HG02642 (cell line): ENCODE measurements around the gene BAIAP2.
"Not testable (repeated sequence)": the region's sequence is repeated elsewhere in the genome, so short reads cannot be mapped to it uniquely, and the experiment has no call there.

Source experiments
- ATAC-seq: cut with Tn5 transposase; IDR thresholded peaks from one replicate; pipeline ENCODE4 v1.9.1; 2021; ENCODE audit warnings: mild to moderate bottlenecking; ENCODE audit not compliant: unreplicated experiment, poor library complexity

Gene BAIAP2

DNA sequence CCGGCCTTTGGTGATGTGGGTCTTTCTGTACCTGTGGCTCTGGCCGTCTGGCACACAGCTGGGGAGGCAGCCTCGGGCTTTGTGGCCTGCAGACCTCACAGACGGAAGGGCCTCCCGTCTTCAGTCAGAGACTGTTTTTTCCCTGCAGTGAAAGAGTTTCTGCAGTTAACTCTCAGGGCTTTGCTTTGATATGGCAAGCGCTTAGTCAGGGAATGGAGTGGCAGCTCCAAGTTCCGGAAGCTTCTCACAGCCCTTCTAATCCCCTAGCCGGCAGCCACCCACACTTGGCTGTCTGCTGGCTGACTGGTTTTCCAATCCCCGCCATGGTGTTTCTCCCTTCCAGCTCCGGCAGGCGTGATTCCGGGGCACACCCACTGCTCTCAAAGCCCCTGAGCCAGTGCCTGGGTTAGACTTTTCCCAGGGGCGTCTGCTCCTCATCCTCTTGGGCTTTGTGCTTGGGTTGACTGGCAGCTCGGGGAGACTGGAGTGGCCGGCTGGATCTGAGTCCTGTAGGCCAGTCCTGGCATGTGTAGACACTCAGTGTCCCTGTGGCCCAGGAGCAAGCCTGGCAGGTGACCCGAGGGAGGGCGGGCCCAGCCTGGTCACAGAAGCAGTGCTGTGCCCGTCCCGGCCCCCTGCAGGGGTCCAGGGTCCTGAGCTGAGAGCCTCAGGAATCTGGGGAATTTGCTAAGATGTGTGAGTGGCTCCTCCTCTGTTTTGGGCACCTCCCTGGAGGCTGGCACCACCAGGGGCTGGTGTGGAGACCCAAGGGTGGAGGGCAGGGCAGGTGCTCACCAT is 29.9 kb downstream of the BAIAP2 start:
- ATAC-seq = no peak

DNA sequence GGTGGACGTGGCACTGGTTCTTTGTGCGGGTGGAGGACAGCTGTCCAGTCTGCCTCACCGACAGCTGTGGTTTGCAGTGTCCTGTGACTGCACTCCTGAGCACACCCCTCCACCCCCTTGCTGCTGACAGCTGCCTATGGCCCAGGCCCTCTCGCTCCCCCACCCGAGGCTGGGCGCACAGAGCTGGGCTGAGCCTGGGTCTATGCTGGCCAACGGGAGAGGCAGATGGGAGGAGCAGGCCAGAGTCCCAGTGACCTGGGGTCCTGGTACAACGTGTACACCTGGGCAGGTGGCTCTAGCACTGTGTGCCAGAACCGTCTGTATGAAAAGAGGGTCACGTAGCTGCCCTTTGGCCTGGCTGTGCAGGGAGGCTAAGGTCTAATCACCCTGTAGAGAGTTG is 30.5 kb downstream of the BAIAP2 start:
- ATAC-seq = no peak

DNA sequence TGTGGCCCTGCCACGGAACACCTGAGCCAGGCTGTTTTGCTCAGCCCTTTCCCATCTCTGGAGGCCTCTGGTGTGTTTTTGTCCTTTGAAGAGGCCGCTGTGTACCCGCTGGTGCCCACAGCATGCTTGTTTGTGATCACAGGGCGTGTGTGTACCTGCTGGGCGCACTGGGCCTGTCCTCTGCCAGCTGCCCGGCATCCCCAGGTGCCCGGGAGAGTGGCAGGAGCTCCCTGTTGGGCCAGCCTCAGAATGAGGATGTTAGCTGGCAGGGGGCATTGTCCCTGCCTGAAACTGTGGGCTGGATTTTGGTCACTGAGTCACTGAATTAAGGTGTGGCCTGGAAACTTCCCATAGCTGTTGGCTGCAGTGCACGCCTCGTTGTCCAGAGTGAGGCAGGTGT is 31.1 kb downstream of the BAIAP2 start:
- ATAC-seq = no peak

DNA sequence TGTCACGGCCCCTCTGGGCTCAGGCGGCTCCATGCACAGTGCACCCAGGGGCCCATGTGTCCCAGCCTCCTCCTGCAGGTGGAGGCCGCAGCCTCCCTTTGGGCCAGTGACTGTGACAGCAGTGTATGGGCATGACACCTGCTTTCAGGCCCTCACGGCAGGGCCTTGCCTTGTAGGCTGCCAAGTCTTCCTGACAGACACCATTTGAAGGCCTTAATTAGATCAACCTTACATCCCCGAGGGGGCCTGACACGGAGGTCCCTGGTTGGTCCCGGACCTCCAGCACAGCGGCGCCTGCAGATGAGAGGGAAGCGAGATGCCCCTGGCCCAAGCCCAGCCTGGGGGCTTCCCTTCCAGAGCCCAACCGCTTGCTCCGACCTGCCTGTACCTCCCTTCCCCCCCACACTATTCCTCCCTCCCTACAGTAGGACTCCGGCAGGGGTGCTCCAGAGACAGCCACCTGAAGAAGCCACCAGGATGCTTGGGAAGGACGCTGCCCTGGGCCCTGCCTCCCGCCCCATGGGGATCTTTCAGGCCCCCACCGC is 31.9 kb downstream of the BAIAP2 start:
- ATAC-seq = no peak

DNA sequence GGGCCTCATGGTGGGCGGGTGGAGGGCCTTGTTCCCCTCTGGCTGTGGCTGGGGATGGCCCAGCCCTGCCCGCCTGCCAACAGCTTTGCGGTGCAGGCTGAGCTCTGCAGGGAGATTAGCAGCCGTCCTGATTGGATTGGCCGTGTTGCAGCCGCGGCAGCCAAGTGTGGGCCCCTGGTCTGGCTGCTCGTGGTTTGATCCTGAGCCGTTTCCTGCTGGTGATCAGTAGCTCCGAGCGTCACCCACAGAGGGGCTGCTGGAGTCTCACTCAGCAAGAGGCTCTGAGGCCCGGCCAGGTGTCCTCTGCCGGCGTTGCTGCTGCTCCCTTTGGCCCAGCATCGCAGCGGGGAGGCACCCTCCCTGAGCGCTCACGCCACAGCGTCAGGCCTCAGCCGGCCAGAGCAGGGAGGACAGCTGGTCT is 32.5 kb downstream of the BAIAP2 start:
- ATAC-seq = no peak

DNA sequence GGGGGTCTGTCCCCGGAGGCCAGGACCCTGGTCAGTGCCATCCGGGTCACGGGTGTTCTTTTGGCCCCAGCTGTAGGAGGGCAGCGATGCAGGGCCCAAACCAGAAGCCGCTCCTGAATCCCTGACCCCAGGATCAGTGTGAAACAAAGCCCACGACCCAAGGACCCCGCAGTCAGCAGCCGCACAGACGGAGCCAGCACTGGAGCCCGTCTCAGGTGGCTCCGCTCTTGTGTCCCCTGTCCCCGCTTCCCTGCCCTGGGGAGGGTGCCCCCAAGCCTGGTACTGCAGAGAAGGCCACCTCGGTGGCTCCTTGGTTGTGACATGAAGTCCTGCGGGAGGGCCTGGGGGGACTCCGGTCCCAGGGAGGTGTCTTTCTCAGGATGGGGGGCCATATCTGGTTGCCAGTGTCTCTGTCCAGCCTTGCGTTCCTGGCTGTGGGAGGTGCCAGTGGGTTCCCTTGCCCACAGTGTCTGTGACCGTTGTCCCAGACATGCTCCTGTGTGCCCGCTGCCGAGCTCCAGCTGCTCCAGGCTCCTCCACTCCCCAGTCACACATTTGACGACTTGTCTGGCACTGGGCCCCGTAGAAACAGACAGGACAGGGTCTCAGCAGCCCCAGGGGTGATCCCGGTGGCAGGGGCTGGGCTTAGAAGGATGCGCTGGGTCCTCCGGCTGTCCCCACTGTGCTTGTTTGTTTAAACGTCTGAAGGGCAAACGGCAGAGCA is 33.6 kb downstream of the BAIAP2 start:
- ATAC-seq = no peak

DNA sequence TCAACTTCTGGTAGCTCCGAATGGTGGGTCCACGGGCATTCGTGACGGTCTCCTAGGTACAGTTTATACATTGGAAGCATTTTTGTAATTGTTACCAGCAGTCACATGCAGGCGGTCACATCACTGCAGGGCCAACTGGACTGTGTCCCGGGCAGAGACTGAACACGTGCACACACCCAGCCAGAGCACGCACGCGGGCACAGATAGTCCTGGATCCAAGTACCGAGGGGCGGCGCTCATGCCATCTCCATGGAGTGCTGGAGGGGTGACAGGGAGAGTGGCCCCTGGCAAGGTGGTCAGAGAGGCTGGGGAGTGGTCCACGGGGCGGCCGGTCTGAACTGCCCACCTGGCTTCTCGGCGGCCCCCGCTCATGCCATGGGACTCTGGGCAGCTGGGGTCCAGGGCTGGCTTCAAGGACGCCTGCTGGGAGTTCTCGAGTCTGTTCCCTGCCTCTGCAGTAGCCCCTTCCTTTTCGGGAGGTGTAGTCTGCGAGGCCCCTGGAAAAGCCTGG is 34.2 kb downstream of the BAIAP2 start:
- ATAC-seq = no peak

DNA sequence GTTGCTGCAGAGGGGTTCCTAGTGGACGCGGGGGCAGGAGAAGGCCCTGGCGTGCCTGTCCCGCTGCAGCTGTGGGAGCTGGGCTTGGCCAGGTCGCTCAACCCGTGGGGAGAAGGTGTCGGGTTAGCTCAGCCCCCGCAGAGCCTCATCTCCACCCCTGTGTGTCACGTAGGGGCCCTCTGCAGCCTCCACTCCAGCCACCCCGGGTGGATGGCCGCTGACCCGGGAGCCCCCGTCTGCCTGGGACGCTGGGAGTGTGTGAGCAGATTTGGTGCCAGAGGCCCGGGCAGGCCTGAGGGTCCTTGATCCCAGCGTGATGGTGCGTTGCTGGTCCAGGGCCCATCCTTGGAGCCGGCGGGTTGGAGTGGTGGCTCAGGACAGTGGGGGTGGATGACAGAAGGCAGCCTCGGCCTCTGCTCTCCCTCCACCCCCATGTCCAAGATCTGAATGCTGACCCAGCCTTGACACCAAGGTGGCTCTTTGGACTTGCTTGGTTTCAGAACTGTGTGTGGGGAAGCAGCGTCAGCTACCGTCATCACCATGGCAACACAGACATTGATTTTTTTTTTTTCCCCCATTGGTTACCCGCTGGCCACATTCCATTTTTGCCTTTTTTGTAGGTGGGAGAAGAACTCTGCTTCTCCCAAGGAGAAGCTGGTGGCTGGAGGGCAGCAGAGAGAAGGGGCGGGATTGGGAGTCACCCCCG is 35.7 kb downstream of the BAIAP2 start:
- no peak for ATAC-seq

DNA sequence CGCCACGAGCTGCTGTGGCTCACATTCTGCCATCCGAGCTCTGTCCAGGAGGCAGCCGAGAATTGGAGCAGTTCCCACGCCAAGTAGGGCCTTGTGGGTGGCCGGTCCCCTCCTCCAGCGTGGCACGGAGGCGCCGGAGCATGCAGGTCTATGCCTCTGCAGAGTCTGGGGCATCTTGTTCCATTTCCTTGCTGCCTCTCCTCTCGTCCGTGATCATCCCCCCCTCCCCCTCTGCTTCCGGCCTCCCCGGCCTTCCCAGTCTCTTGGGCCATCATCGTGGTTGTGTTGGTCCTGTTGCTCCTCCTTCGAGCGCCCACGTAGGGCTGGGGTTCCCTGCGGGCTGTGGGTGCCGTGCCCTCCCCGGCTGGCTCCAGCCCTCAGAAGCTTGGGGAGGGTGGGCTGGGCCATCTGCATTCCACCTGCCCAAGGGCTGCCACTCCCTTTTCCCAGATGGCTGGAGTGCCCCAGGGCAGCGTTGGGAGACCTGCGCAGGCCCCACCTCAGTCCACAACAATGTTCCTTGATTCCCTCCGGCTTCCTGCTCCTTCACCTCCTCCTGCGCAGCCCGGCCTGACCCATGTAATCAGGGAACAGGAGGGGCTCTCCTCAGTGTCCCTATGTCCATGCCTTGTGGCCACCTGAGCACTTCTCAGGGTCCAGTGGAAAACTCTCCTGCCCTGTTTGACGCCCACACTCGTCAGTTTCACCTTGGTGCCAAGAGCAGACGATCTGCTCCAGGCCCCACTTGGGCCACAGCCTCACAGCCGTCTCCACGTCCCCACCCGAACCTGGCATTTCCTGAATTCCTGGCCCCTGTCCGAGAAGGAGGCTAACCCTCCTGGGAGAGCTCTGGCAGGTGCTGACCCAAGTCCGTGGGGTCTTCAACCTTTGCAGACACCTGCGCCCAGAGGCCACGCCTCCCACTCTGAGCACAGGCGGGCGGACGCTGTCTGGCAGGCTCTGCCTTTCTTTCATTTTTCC is 37.1 kb downstream of the BAIAP2 start:
- ATAC-seq = no peak

DNA sequence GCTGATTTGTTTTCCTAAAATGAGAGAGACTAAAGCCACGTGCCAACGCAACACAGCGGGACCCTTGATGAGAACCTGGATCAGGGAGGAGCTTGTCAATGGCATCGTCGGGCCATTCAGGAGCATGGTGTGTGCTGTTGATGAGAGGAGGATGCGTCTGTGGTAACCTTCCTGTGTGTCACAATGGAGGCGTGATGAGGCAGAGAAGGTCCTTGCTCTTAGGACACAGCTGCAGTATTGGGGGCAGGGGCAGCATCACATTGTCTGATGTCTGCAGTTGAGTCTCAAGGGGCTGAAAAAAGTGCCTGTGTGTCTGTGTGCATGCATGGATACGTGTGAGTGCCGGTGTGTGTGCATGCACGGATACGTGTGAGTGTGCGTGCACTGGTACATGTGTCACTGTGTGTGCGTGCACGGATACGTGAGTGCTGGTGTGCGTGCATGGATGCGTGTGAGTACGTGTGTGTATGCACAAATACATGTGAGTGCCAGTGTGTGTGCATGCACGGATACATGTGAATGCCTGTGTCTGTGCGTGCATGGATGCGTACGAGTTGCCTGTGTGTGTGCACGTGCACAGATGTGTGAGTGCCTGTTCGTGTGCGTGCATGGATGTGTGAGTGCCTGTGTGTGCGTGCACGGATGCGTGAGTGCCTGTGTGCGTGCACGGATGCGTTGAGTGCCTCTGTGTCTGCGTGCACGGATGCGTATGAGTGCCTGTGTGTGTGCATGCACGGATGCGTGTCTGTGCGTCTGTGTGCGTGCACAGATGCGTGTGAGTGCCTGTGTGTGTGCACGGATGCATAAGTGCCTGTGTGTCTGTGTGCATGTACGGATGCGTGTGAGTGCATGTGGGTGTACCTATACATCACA is 39.3 kb downstream of the BAIAP2 start:
- no peak for ATAC-seq

DNA sequence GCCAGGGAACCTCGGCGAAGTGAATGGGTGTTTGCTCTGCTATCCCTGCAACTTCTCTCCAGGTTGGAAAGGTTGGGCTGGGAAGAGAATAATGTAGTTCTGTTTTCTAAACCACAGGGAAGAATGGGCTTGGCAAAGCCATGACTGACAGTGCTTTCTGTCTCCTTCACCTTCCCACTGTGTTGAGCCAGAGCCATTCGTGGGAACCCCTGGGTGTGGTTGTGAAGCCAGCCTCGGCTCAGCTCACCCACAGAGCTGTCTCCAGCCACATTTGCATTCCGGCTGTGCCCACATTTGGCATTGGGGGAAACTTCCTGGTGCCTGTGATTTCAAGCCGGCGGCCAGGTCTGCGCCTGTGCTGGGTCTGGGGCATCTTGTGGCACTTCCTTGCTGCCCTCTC is 39.9 kb downstream of the BAIAP2 start:
- ATAC-seq = no peak

DNA sequence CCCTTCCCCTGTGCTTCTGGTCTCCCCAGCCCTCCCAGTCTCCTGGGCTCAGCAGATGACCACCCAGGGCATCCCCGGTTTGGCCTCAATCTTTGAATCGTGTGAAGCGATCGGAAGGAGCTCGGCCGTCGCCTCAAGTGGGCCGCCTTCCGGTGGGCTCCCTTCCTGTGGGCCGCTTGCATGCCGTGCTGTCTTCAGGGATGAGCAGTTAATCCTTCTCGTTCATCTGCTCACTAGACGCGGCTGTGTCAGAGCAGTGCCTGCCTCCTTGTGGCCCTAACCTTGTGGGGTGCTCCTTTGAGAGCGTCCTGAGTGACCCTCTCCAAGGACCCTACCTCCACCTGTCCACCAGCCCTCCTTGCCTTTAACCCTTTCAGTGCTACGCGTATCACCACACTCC is 40.4 kb downstream of the BAIAP2 start:
- ATAC-seq = no peak

DNA sequence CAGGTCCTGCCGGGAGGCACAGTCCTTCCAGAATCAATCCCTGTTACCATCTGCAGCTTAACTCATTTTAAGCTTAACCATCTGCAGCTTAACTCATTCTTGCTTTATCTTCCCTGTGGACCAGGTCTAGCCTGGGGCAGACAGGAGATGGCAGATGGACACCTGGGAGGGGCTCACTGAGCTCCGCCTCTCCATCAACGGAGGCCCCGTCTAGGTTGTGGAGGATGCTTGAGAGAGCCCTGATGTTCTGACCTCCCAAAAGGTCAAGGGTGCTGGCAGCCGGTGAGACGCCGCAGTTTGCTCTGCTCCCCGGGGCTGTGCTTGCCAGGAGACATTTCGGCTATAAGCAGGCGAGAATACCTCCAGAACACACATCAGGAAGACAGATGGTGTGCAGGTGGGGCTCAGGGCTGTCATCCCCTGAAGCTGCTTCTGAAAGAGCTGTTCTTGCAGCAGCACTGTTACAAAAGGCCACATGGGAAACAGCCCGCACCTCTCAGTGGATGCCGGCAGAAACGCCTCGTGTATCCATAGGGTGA is 41.3 kb downstream of the BAIAP2 start:
- ATAC-seq = no peak

DNA sequence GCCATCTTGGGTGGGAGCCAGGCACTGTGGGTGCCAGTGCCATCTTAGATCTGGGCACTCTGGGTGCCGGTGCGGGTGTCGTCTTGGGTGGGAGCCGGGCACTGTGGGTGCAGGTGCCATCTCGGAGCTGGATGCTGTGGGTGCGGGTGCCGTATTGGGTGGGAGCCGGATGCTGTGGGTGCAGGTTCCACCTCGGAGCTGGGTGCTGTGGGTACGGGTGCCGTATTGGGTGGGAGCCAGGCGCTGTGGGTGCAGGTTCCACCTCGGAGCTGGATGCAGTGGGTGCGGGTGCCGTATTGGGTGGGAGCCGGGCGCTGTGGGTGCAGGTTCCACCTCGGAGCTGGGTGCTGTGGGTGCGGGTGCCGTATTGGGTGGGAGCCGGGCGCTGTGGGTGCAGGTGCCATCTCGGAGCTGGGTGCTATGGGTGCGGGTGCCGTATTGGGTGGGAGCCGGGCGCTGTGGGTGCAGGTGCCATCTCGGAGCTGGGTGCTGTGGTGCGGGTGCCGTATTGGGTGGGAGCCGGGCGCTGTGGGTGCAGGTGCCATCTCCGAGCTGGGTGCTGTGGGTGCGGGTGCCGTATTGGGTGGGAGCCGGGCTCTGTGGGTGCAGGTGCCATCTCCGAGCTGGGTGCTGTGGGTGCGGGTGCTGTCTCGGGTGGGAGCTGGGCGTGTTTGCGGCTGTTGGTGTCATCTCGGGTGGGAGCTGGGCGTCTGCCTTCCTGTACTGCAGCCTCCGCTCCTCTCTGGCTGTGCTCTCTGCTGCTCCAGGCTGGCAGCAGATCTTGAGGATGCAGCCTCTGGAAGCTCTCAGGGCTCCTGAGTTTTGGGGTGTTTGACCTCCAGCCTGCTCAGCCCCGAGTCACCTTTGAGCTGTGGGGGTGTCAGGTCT is 43.3 kb downstream of the BAIAP2 start:
- not testable (repeated sequence) for ATAC-seq

DNA sequence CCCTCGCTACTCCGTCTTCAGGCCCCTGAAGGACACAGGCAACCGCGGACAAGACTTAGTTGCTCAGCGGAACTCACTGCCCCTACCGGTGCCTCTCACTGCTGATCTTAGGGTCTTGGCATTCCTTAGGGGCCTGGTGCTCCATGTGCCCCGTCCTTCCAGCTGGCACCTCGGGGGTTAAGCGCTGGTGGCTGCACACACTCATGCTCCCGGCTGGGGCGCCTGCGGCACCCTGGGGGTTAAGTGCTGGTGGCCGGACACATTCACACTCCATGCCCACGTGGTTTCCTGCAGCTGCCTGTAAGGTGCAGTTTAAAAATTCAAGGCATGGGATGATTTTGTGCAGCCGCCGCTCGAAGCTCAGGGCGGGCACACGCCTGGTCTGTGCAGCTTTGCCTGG is 45.1 kb downstream of the BAIAP2 start:
- ATAC-seq = no peak

DNA sequence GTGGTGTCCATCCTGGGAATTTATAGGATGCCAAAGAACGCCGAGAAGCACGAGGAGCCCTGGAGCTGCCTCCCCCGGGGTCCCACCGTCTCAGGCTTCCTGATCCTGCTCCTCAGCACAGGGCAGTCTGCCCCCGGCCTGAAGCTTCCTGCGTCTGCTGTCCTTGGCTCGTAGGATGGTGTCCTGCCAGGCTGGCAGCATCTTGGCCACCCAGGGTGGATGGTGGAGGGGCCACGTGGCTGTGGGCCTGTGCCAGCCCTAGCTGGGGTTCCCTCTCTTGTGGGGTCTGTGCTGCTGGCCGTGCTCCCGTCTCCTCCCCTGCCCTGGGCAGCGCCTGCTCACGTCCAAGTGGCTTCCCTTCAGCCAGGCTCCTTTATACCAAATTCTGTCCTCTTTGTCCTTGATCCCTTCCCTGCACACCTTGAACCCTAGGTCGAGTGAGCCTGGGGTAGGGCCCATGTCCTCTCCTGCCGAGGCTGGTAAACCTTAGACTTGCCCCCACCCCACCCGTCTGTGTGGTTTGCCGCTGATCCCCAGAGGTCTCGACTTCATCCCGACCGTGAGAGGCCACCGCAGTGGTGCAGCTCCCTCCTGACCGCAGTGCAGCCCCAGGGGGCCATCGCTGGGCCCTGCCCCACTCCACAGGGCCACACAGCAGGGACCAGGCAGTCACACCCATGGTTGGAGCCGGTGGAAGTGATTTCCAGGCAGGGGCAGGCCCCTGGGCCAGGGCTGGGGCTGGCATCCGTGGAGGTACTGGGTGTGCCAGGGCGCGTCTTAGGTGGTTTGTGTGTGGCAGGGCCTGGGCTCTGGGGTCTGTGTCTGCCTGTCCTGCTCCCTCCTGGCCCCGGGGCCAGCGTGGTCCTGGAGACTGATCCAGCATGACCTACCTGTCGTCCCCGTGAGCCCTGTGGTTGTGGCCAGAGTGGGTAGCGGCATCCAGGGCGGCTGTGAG is 46.5 kb downstream of the BAIAP2 start:
- no peak for ATAC-seq
